ENCODE results near the gene WDR81. TPM values are rescaled to one million over a fixed set of nuclear protein-coding genes. Genes with fewer than 3 reads are reported as not detected.

Gene WDR81
- total RNA-seq, 1 experiment from 2014 or later, result 29.5 TPM

- peaks cover 28% of the 10 kb centered on the region for H3K36me3 ChIP-seq (ENCODE audit: control insufficient read depth, insufficient read depth, low read length)
- DNase-seq (ENCODE audit: low read depth, low spot score), result no peak
- BruUV-seq (replicated peaks), result no TSS peak
- CTCF ChIA-PET, result no interaction called here
- intact Hi-C loops (cut with micrococcal nuclease; ENCODE audit: unreplicated experiment) (no loop called here), in situ Hi-C loops (cut with HindIII; ENCODE audit: low pct_unique_long_range_greater_than_20kb, low sequenced_read_pairs) (no loop called here)
- TF ChIP-seq SIN3A (IDR thresholded peaks at IDR 0.05; ENCODE audit: borderline replicate concordance, insufficient read depth, low read depth, low read length) (no peak), CTCF (IDR thresholded peaks at IDR 0.05) (no peak), REST (IDR thresholded peaks at IDR 0.05; ENCODE audit: insufficient read depth in 1 of 2, low read depth in 2 of 2, low read length in 1 of 2) (no peak), TCF7L2 (IDR thresholded peaks at IDR 0.05; ENCODE audit: low read depth, low read length) (no peak), POLR2AphosphoS5 (IDR thresholded peaks at IDR 0.05; ENCODE audit: low read depth, low read length) (no peak)
- no peaks in the 10 kb centered on the region for H3K9me3 ChIP-seq (ENCODE audit: control insufficient read depth, insufficient read depth, low read depth, low read length)
- H3K4me3 ChIP-seq (ENCODE audit: low read depth in 2 of 2, low read length in 2 of 2), result peak overlapping the region; percentile 84 to 86
- POLR2A ChIA-PET, result interaction anchor here (0.7 kb wide), 1 partner anchor 26 kb away, joined by 5 read pairs; no protein-coding TSS in a partner anchor
- no peaks in the 10 kb centered on the region for H3K27me3 ChIP-seq (ENCODE audit: control insufficient read depth, insufficient read depth, low read length)
- H3K27ac ChIP-seq (ENCODE audit: low read length), result peak overlapping the region; percentile 85; the same call in 1 of the 2 replicates
- H3K4me1 ChIP-seq (ENCODE audit: control insufficient read depth, insufficient read depth, low read length), result 0 out of 2 replicates have a peak, but pooled peaks cover 2% of the 10 kb centered on the region
- ATAC-seq, result no peak
Measured at GRCh38 chr17:1683459-1683858, 41.0 kb upstream of the WDR81 start.

GRCh38 chr17:1684378-1685189 is 39.9 kb upstream of the WDR81 start, which contains the start of gene PRPF8:
Gene PRPF8 (minus strand): TSS chr17:1684867. CDS start chr17:1684571, 296 bp downstream.
- intact Hi-C loops (cut with micrococcal nuclease; ENCODE audit: unreplicated experiment), result no loop called here
- BruUV-seq (replicated peaks), result no TSS peak
- peak; percentile 99 for ATAC-seq
- in situ Hi-C loops (cut with HindIII; ENCODE audit: low pct_unique_long_range_greater_than_20kb, low sequenced_read_pairs), result no loop called here
- DNase-seq (ENCODE audit: low read depth, low spot score), result peak; percentile 94
- H3K27me3 ChIP-seq (ENCODE audit: control insufficient read depth, insufficient read depth, low read length), result no peaks in the 10 kb centered on the region
- ChIA-PET CTCF (interaction anchor here (0.8 kb wide), 1 partner anchor 15 kb away, joined by 3 read pairs; no protein-coding TSS in a partner anchor), POLR2A (no interaction called here)
- H3K36me3 ChIP-seq (ENCODE audit: control insufficient read depth, insufficient read depth, low read length), result peaks cover 17% of the 10 kb centered on the region
- peak within 1 kb of the TSS; percentile 84 to 86 for H3K4me3 ChIP-seq (ENCODE audit: low read depth in 2 of 2, low read length in 2 of 2)
- TF ChIP-seq SIN3A (IDR thresholded peaks at IDR 0.05; ENCODE audit: borderline replicate concordance, insufficient read depth, low read depth, low read length) (no peak), TCF7L2 (IDR thresholded peaks at IDR 0.05; ENCODE audit: low read depth, low read length) (peak; percentile 98), POLR2AphosphoS5 (IDR thresholded peaks at IDR 0.05; ENCODE audit: low read depth, low read length) (peak; percentile 90), REST (IDR thresholded peaks at IDR 0.05; ENCODE audit: insufficient read depth in 1 of 2, low read depth in 2 of 2, low read length in 1 of 2) (no peak), CTCF (IDR thresholded peaks at IDR 0.05) (no peak)
- H3K4me1 ChIP-seq (ENCODE audit: control insufficient read depth, insufficient read depth, low read length), result 0 out of 2 replicates have a peak, but pooled peaks cover 2% of the 10 kb centered on the region
- H3K27ac ChIP-seq (ENCODE audit: low read length), result peak within 1 kb of the TSS; percentile 85
- H3K9me3 ChIP-seq (ENCODE audit: control insufficient read depth, insufficient read depth, low read depth, low read length), result no peaks in the 10 kb centered on the region

Data from Panc1 (cell line).